GM18519 (cell line): Measurements from ENCODE around the gene GRIN2A.

ENCODE experiments used
- ATAC-seq: cut with Tn5 transposase; IDR thresholded peaks from one replicate; pipeline ENCODE4 v1.9.1; 2021; ENCODE audit warnings: mild to moderate bottlenecking, moderate library complexity; ENCODE audit not compliant: unreplicated experiment, low FRiP score

The GRIN2A gene

GRCh38 chr16:10138881-10139280 is 43.3 kb downstream of the GRIN2A start:
- ATAC-seq, result no peak

GRCh38 chr16:10137341-10137740 is 44.9 kb downstream of the GRIN2A start:
- ATAC-seq, result no peak

- no peak for ATAC-seq
Observed at GRCh38 chr16:10136916-10137315, 45.3 kb downstream of the GRIN2A start.

DNA sequence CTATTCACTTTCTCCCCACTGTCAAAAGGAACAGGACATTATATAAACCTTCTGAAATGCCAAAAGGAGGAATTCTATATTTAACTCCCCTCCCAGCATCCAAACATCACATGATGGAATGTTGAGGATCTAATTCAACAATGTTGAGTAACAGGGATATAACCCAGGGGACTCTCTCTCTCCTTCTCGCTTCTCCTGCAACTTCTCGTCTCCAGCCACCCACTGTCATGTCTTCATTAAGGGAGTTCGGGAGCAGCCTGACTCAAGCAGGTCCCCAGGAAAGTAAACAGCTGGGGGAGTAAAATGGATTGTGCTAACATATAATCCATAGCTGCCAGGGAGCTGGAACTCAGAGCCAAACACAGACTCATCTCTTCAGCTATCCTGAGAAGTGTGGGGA is 51.7 kb downstream of the GRIN2A start:
- ATAC-seq, result no peak

GRCh38 chr16:10128397-10129258 is 53.6 kb downstream of the GRIN2A start:
- no peak for ATAC-seq

GRCh38 chr16:10126686-10127085 is 55.5 kb downstream of the GRIN2A start:
- ATAC-seq, result no peak

GRCh38 chr16:10123141-10123540 is 59.1 kb downstream of the GRIN2A start:
- ATAC-seq, result no peak

- ATAC-seq, result no peak
Observed at GRCh38 chr16:10122546-10122945, 59.7 kb downstream of the GRIN2A start.

- ATAC-seq, result no peak
Observed at GRCh38 chr16:10121897-10122425, 60.3 kb downstream of the GRIN2A start.

- no peak for ATAC-seq
Observed at GRCh38 chr16:10121491-10121890, 60.7 kb downstream of the GRIN2A start.

DNA sequence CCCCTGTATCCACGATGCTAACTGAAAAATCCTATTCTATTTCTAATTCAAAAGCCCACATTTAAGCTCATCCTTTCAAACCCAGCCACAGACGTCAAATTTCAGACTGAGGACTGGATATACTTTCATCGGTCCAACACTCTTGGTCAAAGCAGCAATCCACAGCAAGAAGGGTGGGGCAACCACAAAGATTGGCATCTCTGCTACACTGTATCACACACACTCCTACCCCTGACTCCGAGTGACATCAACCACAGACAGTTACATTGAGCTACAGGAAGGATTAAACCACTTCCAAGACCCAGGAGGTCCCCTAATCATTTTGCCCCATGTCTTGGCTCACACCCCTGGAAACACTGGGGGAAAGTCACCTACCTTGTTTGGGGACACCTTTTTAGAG is 61.3 kb downstream of the GRIN2A start:
- no peak for ATAC-seq

GRCh38 chr16:10114409-10114808 is 67.8 kb downstream of the GRIN2A start:
- no peak for ATAC-seq

DNA sequence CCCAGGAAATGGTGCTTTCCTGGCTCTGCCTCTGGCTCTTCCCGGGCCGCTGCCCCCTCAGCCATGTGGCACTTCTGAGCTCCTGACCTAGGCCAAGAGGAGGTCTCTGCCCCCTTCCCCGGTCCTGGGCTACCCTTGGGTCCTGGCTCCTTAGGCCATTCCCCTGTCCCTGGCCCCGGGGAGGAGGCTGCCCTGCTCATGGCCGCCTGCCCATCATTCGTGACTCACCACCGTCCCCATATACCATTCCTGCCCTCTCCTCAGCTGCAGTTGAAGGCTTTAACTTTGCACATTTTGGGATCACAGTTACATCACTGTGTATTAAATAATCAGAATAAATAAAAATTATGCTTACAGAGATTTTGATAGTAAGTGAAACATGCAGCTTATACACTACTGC is 69.0 kb downstream of the GRIN2A start:
- no peak for ATAC-seq

DNA sequence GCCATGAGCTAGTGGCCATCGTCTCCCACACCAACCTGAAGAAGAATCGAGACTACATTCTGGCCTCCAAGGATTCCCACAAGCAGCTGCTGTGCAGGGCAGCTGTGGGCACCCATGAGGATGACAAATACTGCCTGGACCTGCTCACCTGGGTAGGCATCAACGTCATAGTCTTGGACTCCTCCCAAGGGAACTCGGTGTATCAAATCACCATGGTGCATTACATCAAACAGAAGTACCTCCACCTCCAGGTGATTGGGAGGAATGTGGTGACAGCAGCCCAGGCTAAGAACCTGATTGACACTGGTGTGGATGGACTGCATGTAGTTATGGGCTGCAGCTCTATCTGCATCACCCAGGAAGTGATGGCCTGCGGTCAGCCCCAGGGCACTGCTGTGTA is 70.2 kb downstream of the GRIN2A start:
- no peak for ATAC-seq

DNA sequence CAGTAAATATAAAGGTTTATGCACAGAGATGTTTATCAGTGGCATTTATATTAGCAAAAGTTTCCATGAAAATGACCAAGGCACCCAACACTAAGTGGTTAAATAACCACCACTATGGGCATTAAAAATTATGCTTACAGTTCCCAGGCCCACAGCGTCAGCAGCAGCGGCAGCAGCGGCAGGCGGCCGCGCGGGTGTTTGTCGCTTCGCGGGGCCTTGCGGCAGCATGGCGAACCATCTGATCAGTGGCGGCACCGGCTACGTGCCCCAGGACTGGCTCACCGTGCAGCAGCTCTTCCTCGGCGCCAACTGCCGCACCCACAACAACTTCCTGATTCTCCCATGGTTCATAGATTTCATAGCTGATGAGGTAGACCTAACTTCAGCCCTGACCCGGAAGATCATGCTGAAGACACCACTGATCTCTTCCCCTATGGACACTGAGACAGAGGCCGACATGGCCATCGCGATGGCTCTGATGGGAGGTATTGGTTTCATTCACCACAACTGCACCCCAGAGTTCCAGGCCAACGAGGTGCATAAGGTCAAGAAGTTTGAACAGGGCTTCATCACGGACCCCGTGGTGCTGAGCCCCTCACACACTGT is 71.0 kb downstream of the GRIN2A start:
- ATAC-seq, result no peak

- no peak for ATAC-seq
Observed at GRCh38 chr16:10110552-10110951, 71.7 kb downstream of the GRIN2A start.

DNA sequence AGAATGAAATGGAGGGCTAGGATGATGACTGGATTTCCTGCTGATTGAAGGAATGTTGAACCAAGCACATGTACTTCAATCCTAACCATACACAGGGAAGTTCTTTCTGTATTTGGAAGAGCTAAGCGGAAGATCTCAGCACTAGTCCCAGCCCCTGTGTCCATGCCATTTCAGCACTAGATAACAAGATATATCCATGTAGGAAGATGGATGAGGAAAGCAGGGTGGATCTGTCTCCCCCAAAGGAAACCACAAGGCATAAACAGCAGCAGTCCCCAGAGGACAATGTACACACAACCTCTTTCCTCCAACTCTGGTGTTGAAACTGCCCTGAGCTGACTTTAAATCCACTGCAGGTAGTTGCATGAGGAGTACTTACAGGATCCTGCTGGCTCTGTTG is 75.1 kb downstream of the GRIN2A start:
- ATAC-seq, result no peak

- ATAC-seq, result no peak
Observed at GRCh38 chr16:10103700-10104099, 78.5 kb downstream of the GRIN2A start.

DNA sequence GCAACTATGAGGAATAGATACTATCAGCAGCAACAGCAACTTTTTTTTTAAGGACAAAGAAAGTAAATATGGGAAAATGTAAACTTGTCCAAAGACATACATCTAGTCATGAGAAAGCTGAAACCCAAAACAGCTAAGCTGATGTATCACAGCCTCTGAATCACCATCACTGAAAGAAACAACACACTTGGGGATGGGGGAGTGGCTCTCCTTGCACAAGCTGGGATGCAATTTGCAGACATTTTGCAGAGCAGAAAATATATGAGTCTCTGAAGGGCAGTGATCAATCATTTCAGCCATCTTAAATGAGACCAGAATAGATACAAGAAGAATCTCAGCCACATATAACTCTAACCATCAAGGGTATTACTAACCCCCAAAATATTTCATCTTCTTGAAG is 79.1 kb downstream of the GRIN2A start:
- ATAC-seq, result no peak

GRCh38 chr16:10100829-10101228 is 81.4 kb downstream of the GRIN2A start:
- ATAC-seq, result no peak

DNA sequence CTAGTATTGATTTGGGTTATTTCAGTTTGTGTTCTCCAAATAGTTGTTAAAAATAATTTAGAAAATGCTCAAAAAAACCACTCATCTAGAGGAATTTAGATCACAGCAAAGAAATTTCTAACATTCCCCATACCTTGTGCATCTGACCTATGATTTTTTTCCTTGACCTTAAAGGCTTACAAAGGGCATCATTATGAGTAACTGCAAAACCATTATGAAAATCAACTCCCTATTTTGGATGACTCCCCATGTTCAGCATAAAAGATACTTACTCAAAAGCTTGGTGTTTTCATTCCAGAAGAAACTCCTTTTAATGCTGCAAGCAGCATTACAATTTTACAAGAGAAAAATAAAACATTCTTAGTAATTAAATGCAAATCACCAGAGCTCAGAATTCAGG is 83.2 kb downstream of the GRIN2A start:
- ATAC-seq, result no peak

DNA sequence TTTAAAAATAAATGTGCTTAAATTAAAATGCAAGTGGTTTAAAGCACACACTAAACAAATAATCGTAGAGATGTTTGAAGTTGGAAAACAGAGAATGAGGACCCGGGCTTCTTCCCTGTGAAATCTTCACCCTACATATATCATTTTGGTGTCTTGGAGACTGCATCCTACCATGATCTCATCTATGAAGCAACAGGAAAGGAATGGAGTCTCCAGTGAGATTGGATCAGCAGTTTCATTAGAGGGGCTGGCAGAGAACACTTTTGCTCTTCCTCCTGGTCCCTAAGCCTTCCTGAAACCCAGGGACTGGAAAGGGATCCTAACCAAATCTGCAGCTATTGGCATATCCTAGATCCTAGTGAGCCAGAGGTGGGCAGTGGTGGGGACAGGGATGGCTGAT is 85.0 kb downstream of the GRIN2A start:
- no peak for ATAC-seq
